Body of pancreas (tissue), 4 donors: ENCODE results near the gene GPR146.

Experiments
- CTCF ChIP-seq, 7 experiments: fragments of 450-650 bp in 4 of 7; fragments of 200-600 bp in 3 of 7; sonication (generic) in 3 of 7; IDR thresholded peaks; one replicate each; pipeline ENCODE4 v1.5.1; 2016 to 2019; ENCODE audit warnings: antibody characterized with exemption in 7 of 7
- POLR2A ChIP-seq, 3 donors: fragments of 450-650 bp; IDR thresholded peaks; one replicate each; pipeline ENCODE4 v1.6.1; 2016; ENCODE audit warnings: antibody characterized with exemption in 3 of 3, mild to moderate bottlenecking in 2 of 3

GRCh38 chr7:1099637-1100036, 55.3 kb downstream of the GPR146 start:
- TF ChIP-seq CTCF (IDR thresholded peaks at IDR 0.05) (no peak), POLR2A (IDR thresholded peaks at IDR 0.05) (no peak)
